Stomach (tissue), 9 donors: Measurements from ENCODE around the gene CYP46A1. TPM values are rescaled to one million over a fixed set of nuclear protein-coding genes. Genes with fewer than 3 reads are reported as not detected.

ENCODE experiments used
- DNase-seq, 2 donors: peaks; one replicate each; pipeline versions ENCODE4 v3.0.0 to v3.0.0-alpha.2; 2013 to 2019
- H3K27ac ChIP-seq, 5 donors: fragments of 200-600 bp in 4 of 5; sonication (generic) in 4 of 5; one replicate each; pipeline ENCODE4 v1.5.1; 2013 to 2019; ENCODE audit warnings: mild to moderate bottlenecking in 1 of 5, moderate library complexity in 1 of 5
- H3K27me3 ChIP-seq, 3 donors: fragments of 200-600 bp; sonication (generic); one replicate each; pipeline ENCODE4 v1.5.1; 2017 to 2019; ENCODE audit warnings: mixed run types in 1 of 3
- H3K36me3 ChIP-seq, 4 donors: fragments of 200-600 bp; sonication (generic); 1 replicate in 3 of 4; 2 replicates in 1 of 4; pipeline ENCODE4 v1.5.1; 2016 to 2019
- H3K4me1 ChIP-seq, 4 donors: fragments of 200-600 bp; sonication (generic); one replicate each; pipeline ENCODE4 v1.5.1; 2016 to 2019
- H3K4me3 ChIP-seq, 4 donors: fragments of 200-600 bp; sonication (generic) in 3 of 4; one replicate each; pipeline ENCODE4 v1.5.1; 2016 to 2019; ENCODE audit warnings: mild to moderate bottlenecking in 1 of 4
- H3K9me3 ChIP-seq, 4 donors: fragments of 200-600 bp; sonication (generic); one replicate each; pipeline ENCODE4 v1.5.1; 2016 to 2019
- CTCF ChIP-seq, 7 experiments: fragments of 450-650 bp in 4 of 7; fragments of 200-600 bp in 3 of 7; sonication (generic) in 3 of 7; IDR thresholded peaks; one replicate each; pipeline ENCODE4 v1.5.1; 2016 to 2019; ENCODE audit warnings: antibody characterized with exemption in 7 of 7, control low read depth in 2 of 7, mild to moderate bottlenecking in 1 of 7
- EP300 ChIP-seq: sonication (generic); formaldehyde crosslinking; IDR thresholded peaks from one replicate; pipeline ENCODE4 v1.6.1; 2017; ENCODE audit warnings: antibody characterized with exemption
- POLR2A ChIP-seq, 4 donors: fragments of 450-650 bp; IDR thresholded peaks; one replicate each; pipeline ENCODE4 v1.6.1; 2016; ENCODE audit warnings: antibody characterized with exemption in 4 of 4, control low read depth in 2 of 4, mild to moderate bottlenecking in 1 of 4, moderate library complexity in 1 of 4
- POLR2AphosphoS5 ChIP-seq, 3 donors: sonication (generic); formaldehyde crosslinking; IDR thresholded peaks; one replicate each; pipeline ENCODE4 v1.6.1; 2016; ENCODE audit warnings: antibody characterized with exemption in 3 of 3
- WGBS, 5 donors: extraction: QIAGEN DNeasy Blood & Tissue Kit in 3 of 5; methylation state at CpG; one replicate each; pipeline versions ENCODE4 v1.1.5 to v1.1.7; 2013 to 2018; 5-methylcytosine and 5-hydroxymethylcytosine counted together
- intact Hi-C: fragments of 100-400 bp; cut with DNase I; formaldehyde crosslinking; loops from one replicate; pipeline ENCODE4 v1.15.1; 2023; ENCODE audit warnings: low total_unique reads
- polyA plus RNA-seq, 3 donors: library from polyadenylated mRNA; stranded (reverse); fragments of 200-250 nt; gene quantifications; one replicate each; pipeline ENCODE4 v1.2.3, GENCODE V29; 2013
- total RNA-seq, 5 donors: library from RNA; depleted of rRNA; stranded (reverse); fragments of >200 nt; gene quantifications; one replicate each; pipeline versions ENCODE4 v1.1.0 to v1.2.3, GENCODE V29; 2014 to 2016
- donor health status: healthy with polysubstance abuse.
- donor health status: Bipolar disorder and iron deficiency.
- donor health status: healthy.

CYP46A1 gene
- total and polyA plus RNA-seq, 8 donors: 0.15 to 2.9 (median 0.92) TPM; not detected in 2

- Histone ChIP-seq H3K9me3 (peaks cover 2 to 12% (median 10%) of the 10 kb centered on the region in 4 donors), H3K27me3 (peaks cover 0 to 30% (median 2%) of the 10 kb centered on the region in 3 donors), H3K36me3 (no peaks in the 10 kb centered on the region), H3K4me1 (no peaks in the 10 kb centered on the region), H3K27ac (no peak overlapping the region), H3K4me3 (no peak overlapping the region)
- WGBS, 5 donors: 47 to 62% (median 58%) methylated on average over 5 to 10 of the region's 10 CpGs
- no peak for DNase-seq
- intact Hi-C loops: no loop called here
- no peak for TF ChIP-seq POLR2A (IDR thresholded peaks at IDR 0.05)
- TF ChIP-seq EP300: no peak
- TF ChIP-seq CTCF (IDR thresholded peaks at IDR 0.05): no peak
- TF ChIP-seq POLR2AphosphoS5 (IDR thresholded peaks at IDR 0.05): no peak
Observed at GRCh38 chr14:99675951-99676350, 8.1 kb upstream of the CYP46A1 start.

- intact Hi-C loops: no loop called here
- no peak for TF ChIP-seq EP300
- TF ChIP-seq POLR2AphosphoS5 (IDR thresholded peaks at IDR 0.05): no peak
- Histone ChIP-seq H3K4me1 (no peaks in the 10 kb centered on the region), H3K27me3 (peaks cover 0 to 30% (median 3%) of the 10 kb centered on the region in 3 donors), H3K36me3 (no peaks in the 10 kb centered on the region), H3K27ac (no peak overlapping the region), H3K4me3 (no peak overlapping the region), H3K9me3 (peaks cover 2 to 12% (median 10%) of the 10 kb centered on the region in 4 donors)
- no peak for DNase-seq
- WGBS, 5 donors: 37 to 77% (median 63%) methylated on average over 2 to 8 of the region's 8 CpGs
Observed at GRCh38 chr14:99676657-99677056, 7.4 kb upstream of the CYP46A1 start.

GRCh38 chr14:99677231-99678140 lies 6.6 kb upstream of the CYP46A1 start:
- Histone ChIP-seq H3K4me3 (no peak overlapping the region), H3K4me1 (peaks cover 0 to under 1% (median under 1%) of the 10 kb centered on the region in 4 donors), H3K27ac (no peak overlapping the region), H3K27me3 (peaks cover 0 to 30% (median 3%) of the 10 kb centered on the region in 3 donors), H3K9me3 (peaks cover 2 to 12% (median 10%) of the 10 kb centered on the region in 4 donors), H3K36me3 (no peaks in the 10 kb centered on the region)
- DNase-seq: no peak
- WGBS, 5 donors: 83 to 94% (median 89%) methylated on average over 7 to 16 of the region's 16 CpGs
- intact Hi-C loops: no loop called here
- TF ChIP-seq POLR2A (IDR thresholded peaks at IDR 0.05) (no peak), EP300 (no peak), POLR2AphosphoS5 (IDR thresholded peaks at IDR 0.05) (no peak), CTCF (IDR thresholded peaks at IDR 0.05) (no peak)

GRCh38 chr14:99678198-99678597 lies 5.9 kb upstream of the CYP46A1 start:
- intact Hi-C loops: no loop called here
- Histone ChIP-seq H3K27ac (no peak overlapping the region), H3K9me3 (peaks cover 2 to 12% (median 10%) of the 10 kb centered on the region in 4 donors), H3K27me3 (peaks cover 0 to 30% (median 3%) of the 10 kb centered on the region in 3 donors), H3K4me1 (peaks cover 6 to 8% (median 7%) of the 10 kb centered on the region in 4 donors), H3K36me3 (no peaks in the 10 kb centered on the region), H3K4me3 (no peak overlapping the region)
- TF ChIP-seq POLR2A (IDR thresholded peaks at IDR 0.05) (no peak), CTCF (IDR thresholded peaks at IDR 0.05) (no peak), EP300 (no peak), POLR2AphosphoS5 (IDR thresholded peaks at IDR 0.05) (no peak)
- no peak for DNase-seq
- 93 to 96% (median 93%) methylated on average over 6 of the region's 6 CpGs for WGBS, 5 donors
